GM18868 (cell line): Measurements from ENCODE around the gene FFAR2.
"Not testable (repeated sequence)": the region's sequence is repeated elsewhere in the genome, so short reads cannot be mapped to it uniquely, and the experiment has no call there.

ENCODE experiments used
- ATAC-seq: cut with Tn5 transposase; IDR thresholded peaks from one replicate; pipeline ENCODE4 v1.9.1; 2021; ENCODE audit warnings: mild to moderate bottlenecking, moderate library complexity; ENCODE audit not compliant: unreplicated experiment

FFAR2 gene

DNA sequence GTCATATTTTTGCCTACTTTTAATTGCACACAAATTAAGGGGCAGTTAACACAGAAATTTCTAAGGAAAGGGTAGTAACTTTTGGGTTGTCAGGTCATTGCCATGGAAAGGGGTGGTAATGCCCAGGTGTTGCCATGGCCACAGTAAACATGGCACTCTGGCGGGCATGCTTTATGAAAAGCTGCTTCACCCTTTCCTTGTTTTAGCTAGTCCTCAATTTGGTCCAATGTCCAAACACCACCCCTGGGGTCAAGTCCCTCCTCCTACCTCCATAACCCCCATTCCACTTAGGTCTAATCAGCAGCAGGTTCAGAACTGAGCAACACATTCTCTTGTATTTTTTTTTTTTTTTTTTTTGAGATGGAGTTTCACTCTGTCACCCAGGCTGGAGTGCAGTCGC, 6.6 kb downstream of the FFAR2 start:
- no peak for ATAC-seq

DNA sequence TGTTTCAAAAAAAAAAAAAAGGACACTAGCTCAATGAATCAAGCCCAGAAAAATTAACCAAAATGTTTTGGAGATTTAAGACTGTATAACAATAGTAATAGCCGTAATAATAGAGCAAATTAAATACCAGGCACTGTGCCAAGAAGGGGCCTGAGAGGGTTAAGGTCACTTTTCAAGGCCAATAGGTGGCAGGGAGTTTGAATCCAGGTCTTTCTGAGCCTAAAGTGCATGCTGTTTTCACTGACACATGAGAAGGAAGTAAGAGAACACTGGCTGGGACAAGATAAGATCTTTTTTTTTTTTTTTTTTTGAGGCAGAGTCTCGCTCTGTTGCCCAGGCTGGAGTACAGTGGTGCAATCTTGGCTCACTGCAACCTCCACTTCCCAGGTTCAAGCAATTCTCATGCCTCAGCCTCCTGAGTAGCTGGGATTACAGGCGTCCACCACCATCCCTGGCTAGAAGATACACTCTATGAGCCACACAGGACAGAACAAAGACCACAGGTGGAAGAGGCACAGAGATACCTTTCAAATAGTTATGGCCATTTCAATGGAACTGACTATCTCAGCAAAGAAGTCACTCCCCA, 7.7 kb downstream of the FFAR2 start:
- no peak for ATAC-seq

DNA sequence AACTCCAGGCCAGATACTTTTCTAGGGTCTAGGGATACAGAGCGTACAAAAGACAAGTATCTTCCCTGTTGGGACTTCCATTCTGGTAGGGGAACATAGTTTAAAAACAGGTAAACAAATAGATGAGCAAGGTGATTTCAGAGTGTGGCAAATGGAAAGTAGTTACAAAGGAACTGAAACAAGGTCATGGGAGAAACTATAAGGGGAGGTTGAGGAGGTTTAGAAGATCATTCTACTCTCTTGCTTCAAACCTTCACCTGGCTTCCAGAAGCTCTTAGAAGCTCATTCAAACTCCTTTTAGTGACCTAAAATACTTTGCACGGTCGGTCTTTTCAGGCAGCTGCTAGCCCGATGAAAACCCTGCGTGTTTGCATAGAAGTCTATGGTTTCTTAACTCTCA, 9.1 kb downstream of the FFAR2 start:
- ATAC-seq, result peak; percentile 48

DNA sequence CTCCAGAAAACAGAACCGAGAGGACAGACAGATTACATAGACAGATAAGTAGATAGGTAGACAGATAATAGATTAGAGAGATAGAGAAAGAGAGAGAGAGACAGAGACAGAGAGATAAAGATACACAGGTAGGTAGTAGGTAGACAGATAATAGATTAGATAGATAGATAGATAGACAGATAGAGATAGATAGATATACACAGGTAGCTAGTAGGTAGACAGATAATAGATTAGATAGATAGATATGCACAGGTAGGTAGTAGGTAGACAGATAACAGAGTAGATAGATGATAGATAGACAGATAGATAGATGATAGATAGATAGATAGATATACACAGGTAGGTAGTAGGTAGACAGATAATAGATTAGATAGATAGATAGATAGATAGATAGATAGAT, 10.1 kb downstream of the FFAR2 start:
- ATAC-seq, result no peak

DNA sequence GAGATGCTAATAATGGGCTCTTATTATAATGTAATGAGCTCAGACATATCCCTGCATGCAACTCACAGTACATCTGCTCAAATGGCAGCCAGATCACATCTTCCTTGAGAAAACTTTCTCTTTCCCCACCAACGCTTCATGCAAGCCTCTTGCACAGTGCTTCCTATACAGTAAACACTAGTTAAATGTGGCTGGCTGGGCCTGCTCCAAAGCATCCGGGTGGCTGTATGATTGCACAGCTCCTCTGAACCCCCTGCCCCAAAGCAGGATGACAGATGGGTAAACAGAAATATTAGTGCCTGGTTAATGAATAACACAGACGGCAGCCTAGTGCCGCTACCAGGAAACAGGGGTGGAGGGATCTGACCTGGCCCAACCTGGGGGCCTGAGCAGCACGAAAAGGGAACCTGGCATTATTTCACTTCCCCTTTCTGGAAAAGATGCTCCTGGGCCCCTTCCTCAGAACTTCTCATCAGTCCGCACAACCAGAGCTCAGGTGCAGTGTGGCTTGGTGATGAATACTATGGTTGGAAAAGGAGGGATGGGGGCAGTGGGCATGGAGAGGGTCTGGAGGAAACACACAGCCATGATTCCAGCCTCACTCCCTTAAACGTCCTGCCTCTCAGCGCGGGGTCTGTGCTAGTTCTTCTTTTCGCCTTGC, 10.8 kb downstream of the FFAR2 start:
- ATAC-seq, result no peak

DNA sequence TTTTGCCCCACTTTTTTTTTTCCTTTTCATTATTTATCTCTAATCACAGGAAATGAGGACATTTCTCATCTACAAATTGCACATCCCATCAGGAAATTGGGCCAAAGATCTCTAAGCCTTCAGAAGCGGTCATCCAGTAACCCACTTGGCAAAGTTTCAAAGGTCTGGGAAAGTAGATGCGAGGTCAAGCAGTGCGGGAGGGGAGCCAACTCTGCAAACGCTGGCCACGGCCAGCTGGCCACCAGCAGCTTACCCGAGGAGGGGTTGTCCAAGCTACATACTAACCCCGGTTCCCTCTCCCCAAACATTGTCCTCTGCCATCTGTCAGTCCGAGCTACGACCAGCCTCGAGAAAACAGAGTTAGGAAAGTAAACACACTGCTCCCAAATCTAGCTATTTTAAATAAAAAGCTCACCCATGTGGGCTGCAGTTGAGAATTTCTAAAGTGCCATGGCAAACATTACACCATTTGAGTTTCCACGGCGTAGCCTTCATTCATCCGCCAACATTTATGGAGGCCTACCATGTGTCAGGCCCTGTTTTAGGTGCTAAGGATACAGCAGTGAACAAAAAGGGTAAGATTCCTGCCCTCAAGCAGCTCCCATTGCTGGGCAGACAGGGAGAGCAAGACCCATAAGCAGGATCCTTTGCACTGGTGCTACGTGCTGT, 11.5 kb downstream of the FFAR2 start:
- ATAC-seq, result no peak

DNA sequence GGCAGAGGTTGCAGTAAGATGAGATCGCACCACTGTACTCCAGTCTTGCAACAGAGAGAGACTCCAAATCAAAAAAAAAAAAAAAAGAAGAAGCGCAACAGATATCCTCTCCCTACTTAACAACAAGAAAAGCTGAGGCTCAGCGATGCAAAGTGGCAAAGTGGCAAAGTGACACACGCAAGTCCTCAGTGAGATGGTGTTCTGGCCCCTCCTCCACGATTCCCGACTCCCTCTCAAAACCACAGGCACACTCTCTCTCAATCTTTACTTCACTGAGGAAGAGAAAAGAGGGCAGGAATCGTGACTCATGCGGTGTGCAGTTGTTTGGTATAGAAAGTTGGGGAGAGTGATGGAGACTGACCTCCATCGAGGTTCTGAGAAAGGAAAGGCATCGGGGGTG, 12.6 kb downstream of the FFAR2 start:
- no peak for ATAC-seq

DNA sequence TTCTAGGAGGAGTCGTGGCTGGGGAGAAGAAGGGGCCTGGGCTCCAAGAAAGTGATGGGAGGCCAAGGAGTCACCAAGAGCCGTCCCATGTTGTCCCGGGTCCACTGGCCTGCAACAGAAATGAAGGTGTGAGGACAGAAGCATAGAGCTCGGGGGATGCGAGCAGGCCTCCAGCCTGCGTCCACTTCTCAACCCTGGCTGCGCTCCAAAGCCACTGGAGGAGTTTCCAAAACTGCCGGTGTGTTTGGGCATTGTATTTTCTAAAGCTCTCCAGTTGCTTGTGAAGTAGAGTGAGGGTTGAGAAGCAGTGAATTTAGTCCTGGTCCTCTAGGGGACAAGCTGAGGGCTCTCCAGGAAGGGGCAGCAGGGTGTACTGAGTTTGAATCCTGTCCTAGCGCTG, 13.0 kb downstream of the FFAR2 start:
- no peak for ATAC-seq

DNA sequence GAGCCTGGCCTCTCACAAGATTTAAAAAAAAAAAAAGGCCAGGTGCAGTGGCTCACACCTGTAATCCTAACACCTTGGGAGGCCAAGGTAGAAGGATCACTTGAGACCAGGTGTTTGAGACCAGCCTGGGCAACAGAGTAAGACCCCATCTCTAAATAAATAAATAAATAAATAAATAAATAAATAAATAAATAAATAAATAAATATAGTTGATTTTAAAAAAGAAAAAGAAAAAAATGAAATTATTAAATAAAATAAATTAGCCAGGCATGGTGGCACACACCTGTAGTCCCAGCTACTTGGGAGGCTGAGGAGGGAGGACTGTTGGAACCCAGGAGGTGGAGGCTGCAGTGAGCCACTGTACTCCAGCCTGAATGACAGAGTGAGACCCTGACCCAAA, 13.7 kb downstream of the FFAR2 start:
- not testable (repeated sequence) for ATAC-seq

DNA sequence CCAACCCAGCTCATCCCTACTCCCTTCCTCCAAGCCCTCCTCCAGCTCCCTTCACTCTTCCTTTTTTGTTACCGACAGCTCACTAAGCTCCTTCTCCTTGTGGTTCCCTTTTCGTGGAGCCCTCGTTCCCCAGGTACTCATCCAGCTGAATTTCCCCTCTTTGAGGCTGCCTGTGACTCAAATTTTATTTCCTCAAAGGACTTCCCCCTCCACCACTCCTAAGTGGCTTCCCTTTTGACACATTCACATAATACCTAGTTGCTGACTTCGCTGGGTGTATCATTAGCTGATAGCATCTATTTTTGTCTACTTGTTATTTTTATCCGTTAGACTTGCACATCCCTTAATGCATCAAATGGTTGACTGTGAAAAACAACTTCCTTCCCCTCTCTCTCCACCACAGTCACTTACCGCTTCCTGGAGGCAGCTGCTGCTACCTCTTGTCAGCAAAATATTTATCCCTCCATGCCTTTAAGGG, 14.5 kb downstream of the FFAR2 start:
- peak; percentile 64 for ATAC-seq

DNA sequence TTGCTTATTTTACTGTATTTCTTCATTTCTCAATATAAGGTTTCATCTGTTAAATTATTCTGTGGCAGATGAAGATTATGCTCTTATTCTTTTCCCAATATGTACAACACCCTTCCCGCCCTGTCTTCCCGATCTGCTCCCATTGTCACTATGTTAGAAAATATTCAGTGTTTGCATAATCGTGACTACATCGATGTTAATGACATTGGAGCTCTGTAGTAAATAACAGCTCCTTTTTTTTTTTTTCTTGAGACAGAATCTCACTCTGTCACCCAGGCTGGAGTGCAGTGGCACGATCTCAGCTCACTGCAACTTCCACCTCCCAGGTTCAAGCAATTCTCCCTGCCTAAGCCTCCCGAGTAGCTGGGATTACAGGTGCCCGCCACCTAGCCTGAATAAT, 14.9 kb downstream of the FFAR2 start:
- not testable (repeated sequence) for ATAC-seq

DNA sequence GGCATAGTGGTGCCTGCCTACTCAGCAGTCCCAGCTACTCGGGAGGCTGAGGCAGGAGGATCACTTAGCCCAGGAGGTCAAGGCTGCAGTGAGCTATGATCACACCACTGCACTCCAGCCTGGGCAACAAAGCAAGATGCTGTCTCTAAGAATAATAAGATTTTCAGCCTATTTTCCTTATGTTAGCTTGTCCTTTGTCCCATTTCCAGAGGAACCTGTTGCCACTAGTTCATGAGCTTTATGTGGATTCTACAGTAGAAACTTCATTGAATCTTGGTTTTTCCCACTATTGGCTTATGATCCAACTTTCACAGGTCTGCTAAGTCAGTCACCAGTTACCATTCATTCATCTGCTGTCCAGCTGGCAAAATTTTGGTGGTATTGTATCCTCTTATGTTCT, 18.2 kb downstream of the FFAR2 start:
- no peak for ATAC-seq

DNA sequence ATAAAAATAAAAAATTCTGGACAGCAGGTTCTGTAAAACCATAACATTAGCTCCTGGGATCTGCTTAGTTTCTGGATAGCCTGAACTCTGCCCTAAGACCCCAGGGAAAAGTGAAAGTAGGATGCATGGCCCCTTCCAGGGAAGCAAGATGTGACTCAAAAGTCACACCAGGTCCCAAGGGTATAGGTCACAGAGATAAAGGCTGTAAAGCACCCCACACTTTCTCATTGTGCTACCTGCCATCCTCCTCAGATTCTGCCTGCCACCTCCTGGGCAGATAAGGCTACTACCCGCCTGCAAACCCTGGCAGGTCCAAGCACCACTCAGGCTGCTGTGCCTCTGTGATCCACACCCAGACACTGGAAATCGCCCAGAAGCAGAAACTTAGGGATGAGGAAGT, 20.6 kb downstream of the FFAR2 start:
- ATAC-seq, result peak; percentile 55

DNA sequence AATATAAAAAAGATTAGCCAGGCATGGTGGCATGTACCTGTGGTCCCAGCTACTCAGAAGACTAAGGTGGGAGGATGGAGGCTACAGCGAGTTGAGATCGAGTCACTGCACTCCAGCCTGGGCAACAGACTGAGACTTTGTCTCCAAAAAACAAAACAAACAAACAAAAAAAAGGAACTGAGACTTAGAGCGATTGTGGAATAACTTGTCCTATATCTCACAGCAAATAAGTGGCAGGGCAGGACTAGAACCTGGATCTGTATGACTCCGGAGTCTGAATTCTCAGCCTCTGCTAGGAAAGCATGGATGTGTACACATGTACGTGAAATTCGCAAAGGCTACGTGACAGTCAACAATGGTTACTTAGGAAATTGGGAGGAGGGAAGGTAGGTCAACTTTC, 22.1 kb downstream of the FFAR2 start:
- ATAC-seq, result no peak

DNA sequence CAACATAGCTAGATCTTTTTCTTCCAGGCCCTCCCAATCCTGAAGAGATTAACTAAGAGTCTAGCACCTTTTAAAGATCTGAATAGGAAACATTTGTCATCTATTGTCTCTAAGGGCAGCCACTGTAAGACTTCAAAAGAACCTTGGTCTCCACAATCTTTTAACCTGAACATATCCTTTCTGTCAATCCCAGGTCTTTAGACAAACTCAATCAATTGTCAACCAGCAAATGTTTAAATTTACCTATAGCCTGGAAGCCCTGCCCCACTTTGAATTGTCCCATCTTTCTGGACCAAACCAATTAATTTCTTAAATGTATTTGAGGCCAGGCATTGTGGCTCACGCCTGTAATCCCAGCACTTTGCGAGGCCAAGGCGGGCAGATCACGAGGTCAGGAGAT, 23.0 kb downstream of the FFAR2 start:
- not testable (repeated sequence) for ATAC-seq

DNA sequence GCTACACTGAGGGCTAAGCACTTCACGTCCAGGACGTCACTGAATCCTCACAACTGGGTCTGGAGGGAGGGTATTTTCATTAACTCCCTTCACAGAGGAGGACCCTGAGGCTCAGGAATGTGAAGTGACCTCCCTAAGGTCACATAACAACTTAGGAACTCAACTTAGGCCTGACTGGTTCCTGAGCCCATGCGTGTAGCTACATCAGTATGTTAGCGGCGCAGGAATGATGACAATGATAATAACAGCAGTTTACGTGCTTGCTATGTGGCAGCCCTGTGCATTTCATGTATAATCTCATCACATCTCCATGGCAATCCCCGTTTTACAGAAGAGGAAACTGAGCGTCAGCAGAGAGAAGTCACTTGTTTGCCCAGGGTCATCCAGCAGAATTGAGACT, 23.9 kb downstream of the FFAR2 start:
- ATAC-seq, result no peak

DNA sequence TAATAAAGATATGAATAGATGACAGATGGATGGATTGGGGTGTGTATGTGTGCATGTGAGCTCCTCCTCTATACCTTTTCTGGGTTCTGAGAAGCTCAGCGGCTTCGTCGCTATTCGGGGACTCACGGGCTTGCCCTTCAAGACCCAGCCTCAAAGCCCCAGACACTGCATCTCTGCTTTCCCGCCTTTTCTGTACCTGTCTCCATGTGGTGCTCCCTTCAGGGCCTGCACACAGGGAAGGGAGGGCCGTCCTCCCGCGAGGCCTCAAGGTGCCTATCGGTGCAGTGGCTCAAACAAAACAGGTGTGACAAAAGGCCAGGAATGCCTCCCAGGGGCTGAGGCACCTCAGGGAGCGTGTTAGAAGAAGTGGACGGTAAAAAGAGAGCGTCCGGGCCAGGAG, 26.0 kb downstream of the FFAR2 start:
- no peak for ATAC-seq

DNA sequence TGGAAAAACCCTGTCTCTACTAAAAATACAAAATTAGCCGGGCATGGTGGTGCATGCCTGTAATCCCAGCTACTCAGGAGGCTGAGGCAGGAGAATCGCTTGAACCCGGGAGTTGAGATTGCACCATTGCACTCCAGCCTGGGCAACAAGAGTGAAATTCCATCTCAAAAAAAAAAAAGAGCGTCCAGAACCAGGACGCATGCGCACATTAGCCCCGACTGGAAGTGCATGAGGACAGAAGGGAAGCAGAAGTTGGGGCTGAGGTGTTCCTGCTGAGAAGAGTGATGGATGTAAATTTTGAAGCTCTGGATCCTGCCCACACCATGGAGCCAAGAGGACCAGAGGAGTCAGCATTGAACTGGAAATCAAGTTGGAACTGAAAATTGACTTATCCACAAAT, 26.5 kb downstream of the FFAR2 start:
- not testable (repeated sequence) for ATAC-seq

DNA sequence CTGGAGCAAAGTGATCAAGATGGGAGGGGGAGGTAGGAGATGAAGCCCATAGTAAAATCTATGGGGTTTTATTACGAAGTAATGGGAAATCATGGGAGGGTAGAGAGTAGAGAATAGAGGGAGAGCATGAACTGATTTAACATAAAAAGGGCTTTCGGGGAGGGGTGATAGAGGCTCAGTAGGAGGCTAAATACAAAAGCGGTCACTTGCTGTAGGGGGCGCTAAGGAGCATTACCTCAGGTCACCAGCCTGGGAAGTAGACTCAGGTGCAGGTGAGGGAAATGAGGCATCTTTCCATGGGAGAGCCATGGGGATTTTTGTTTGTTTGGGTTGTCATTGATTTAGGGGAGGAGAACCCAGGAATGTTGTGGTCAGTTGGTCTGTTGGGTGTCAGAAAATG, 28.1 kb downstream of the FFAR2 start:
- ATAC-seq, result no peak

DNA sequence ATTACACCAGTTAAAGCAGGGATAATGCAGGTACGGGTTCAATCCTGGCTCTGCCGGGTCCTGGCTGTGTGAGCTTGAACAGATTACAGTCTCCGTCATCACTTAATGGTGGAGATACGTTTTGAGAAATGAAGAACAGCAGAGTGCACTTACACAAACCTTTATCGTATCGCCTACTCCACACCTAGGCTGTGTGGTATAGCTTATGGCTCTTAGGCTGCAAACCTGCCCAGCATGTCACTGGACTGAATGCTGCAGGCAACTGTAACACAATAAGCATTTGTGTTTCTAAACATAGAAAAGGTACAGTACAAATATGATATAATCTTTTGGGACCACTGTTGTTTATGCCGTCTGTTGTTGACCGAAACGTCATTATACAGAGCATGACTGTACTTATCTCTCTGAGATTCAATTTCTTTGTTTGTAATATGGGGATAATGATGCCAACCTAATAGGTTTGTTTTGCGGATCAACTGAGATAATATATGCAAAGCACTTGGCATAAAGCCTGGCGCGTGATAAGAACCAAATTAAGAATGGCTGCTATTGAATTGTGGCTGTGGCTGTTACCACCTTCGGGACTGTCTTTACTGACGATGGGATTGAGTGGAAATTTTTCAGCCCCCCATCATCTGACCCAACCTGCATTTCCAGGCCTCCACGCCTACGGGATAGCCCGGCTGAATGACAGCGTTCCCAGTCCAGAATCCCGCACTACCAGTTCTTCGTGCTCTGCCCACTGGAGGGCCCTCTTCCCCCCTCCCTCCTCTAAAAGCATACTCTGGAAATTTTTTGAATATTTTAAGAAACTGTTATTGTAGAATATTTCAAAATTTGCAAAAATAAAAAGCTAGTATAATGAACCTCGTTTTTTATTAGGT, 31.0 kb downstream of the FFAR2 start:
- ATAC-seq, result no peak

DNA sequence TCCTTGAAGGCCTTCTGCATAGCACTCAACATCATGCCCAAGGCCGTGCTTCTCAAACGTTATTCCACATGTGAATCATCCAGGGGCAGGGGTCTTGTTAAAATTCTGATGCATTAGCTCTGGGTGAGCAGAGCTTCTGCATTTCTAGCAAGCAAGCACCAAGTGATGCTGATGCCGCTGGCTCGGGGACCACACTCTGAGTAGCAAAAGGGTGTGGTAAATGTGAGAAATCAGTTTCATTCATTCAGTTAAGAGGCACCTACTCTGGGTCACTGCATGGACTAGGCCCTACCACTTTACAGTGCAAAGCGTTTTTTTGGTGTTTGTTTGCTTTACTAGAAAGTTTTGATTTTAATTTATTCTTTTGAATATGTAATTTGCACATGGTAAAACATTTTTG, 35.0 kb downstream of the FFAR2 start:
- no peak for ATAC-seq
